HG02943 (cell line): ENCODE results near the gene SNX9.
"Not testable (repeated sequence)": the region's sequence is repeated elsewhere in the genome, so short reads cannot be mapped to it uniquely, and the experiment has no call there.

Experiments used
- ATAC-seq: cut with Tn5 transposase; IDR thresholded peaks from one replicate; pipeline ENCODE4 v1.9.1; 2021; ENCODE audit warnings: mild to moderate bottlenecking, low read depth, moderate library complexity; ENCODE audit not compliant: unreplicated experiment

The SNX9 gene

GRCh38 chr6:157853902-157854502, 31.0 kb downstream of the SNX9 start:
- no peak for ATAC-seq

DNA sequence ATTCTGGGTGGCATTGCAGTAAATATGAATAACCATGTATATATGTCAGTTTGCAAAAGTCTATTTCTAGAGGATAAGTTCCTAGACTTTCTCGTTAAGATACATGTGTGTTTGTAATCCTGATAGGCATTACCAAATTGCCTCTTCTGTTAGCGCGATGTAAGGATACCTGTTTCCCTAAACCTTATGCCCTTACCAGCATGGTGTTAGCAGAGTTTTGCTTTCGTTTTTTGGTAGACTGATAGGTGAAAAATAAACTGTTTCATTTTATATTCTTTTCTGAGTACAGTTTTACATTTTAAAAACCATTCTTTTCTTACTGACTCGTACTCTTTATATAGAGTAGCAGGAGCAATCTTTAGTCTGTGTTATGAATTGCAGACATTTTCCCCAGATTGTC, 32.3 kb downstream of the SNX9 start:
- ATAC-seq = no peak

GRCh38 chr6:157855804-157856203, 32.8 kb downstream of the SNX9 start:
- ATAC-seq = not testable (repeated sequence)

- not testable (repeated sequence) for ATAC-seq
These were observed 35.6 kb downstream of the SNX9 start for GRCh38 chr6:157858664-157859063.

DNA sequence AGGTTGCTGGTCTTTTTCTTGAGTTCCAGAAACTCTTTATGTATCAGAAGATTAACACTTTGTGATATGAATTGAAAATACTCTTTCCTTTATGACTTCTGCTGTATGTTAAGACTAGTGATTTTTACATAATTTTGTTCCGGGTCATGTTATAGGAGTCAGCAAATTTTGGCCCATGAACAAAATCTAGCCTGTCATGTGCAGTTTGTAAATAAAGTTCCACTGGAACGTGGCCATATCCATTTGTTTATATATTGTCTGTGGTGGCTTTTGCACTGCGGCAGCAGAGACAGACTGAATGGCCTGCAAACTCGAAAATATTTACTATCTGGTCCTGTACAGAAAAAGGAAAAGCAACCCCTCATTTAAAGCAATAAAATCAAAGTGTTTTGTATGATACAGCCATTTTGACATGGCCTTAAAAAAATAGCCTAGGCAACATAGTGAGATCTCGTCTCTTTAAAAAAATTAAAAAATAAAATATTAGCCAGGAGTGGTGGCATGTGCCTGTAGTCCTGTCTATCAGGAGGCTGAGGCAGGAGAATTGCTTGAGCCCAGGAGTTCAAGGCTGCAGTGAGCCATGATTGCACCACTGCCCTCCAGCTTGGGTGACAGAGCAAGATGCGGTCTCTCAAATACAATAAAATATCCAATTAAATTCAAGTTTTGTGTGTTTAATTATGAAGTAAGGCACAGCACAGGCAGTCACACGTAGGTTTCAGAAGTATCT, 36.9 kb downstream of the SNX9 start:
- ATAC-seq = no peak

DNA sequence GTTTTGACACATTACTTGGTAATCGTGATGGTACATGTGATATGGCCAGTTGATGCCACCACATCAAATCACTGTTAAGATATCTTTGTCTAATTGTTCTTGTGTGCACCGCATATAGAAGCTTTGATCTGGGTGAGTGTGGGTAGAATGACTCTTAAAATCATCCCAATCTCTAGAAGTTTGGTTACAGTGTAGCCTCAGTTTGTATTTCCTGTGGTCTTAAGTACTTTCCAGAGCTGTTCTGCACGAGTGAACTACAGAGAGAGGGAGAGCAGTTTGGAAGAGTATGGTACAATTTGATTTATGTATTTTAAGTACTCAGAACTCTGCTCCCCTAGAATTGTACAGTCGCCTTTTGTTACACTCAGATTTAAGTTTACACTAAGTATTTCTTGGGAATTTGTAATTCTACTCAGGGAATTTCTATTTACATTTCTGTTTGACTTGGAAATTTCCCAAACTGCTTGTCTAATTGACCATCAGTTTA, 37.5 kb downstream of the SNX9 start:
- ATAC-seq = no peak

DNA sequence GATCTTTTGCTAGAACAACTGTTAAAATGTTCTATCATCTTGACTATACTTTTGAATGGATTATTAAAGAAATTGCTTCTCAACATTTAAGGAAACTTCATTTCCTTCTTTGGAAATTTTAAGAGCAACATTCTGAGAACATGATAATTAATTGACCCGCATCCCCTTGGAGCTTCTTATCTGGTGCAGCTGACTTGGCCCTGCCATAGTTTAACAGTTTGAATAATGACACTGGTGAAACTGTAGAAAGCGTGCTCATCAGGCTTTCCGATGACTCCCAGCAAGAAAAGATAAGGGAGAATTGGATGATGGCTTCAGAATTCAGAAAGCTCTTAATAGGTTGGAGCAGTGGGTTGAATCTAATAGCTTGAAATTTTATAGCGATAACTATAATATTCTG, 38.1 kb downstream of the SNX9 start:
- ATAC-seq = no peak

- ATAC-seq = no peak
These were observed 38.8 kb downstream of the SNX9 start for GRCh38 chr6:157861814-157862213.

- no peak for ATAC-seq
These were observed 39.7 kb downstream of the SNX9 start for GRCh38 chr6:157862706-157863105.

DNA sequence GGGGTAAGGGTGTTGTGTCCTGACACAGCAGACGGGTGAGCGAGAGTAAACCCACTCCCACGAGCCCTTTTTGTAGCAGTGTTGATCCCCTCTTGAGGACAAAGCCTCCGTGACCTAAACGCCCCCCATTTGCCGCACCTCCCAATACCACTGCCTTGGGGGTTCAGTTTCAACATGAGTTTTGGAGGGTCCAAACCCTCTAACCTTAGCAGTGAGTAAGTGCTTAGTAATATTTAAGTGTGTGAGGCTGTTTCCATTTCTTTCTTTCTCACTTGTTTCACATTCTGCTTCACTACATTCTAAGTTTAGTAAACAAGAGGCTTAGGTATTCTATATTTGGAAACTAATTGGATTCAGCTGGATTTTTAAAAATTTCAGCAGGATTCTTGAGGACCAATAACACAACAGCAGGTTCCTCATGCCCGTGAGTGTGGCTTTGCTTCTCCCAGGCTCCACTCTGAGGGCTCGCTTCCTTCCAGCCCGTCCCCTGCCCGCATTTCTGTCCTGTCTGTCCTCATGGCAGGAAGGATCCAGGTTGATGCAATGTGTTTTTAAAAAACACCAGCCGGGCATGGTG, 41.2 kb downstream of the SNX9 start:
- ATAC-seq = no peak

- ATAC-seq = no peak
These were observed 42.2 kb downstream of the SNX9 start for GRCh38 chr6:157865249-157865648.

GRCh38 chr6:157867155-157867559, 44.1 kb downstream of the SNX9 start:
- no peak for ATAC-seq

DNA sequence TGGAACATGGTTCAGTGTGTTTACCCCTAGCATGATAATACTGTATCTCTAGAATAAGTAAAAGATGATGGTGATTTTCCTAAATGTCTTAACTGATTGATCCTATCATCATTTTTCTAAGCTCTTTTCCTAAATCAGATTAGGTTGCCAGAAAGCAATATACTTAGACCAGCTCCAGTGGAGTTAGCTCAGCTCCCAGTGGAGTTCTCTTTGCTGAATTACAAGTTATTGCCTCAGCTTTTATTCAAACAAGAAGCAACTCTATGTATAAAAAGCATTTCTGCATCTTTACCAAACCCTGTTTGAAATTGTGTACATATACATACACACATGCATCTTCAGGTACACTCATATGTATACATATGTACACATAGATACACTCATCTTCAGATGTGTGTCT, 44.9 kb downstream of the SNX9 start:
- ATAC-seq = no peak

DNA sequence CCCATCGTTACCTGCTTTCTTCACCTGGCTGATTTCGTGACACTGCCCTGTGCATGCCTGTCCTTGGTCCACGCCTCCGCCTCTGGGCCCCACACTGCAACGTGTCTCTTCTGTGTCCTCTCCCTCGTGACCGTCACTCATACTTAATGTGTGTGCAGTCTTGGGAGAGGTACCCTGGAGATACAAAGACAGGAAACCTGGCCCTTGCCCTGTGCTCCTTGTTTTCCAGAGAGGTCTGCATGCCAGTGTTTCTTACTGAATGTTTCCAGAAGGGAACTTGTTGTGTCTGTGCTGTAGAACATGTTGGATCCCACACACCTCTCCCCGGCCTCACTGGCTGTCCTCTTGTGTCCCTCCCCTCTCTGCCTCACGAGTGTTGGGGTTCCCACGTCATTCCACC, 45.8 kb downstream of the SNX9 start:
- ATAC-seq = no peak

DNA sequence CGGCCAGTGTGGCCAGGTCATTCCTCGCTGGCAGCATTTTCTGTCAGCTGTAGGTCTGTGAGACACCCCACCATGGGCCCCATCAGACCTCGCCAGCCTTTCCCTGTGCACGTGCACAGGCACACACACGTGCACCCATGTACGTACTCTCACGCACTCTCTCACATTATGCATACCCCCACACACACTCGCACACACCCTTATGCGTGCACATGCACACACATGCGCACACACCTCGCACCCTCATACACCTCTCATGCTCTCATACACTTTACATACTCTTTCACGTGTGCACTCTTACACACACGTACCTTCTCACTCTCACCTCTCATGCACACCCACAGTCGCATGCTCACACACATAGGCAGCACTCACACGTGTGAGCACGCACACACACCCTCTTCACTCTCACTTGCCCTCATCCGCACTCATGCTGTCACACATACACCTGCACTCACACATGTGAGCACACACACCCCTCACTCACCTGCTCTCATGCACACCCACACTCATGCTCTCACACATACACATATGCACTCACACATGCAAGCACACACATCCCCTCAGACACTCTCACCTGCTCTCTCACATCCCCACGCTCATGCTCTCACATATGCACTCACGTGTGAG, 46.7 kb downstream of the SNX9 start:
- no peak for ATAC-seq

DNA sequence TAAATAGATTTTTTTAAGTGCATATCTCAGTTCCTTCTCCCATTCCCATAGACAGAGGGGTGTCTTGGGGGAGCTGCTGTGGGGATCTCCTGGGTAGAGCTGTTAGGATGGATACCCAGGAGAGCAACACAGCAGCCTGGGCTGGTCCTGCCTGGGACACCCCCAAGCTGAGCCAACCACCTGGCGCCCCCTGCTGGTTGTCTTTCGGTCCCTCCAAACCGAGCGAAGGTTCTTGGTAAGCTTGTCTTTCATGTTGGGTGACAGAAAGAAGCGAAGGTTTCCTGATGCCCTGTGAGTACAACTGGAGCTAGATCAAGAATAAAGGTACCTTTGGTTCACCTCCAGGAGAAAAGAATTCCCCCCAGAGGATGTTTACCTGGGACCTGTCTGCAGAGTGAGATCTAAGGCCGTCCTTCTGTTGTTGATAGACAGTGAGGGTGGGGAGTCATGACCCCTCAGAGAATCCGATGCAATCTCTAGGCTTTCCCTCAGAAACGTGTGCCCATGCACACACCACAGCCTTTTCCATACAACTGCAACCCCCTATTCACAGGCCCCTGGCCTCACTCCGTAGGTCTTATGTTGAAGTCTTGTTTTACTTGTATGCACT, 50.8 kb downstream of the SNX9 start:
- ATAC-seq = no peak

DNA sequence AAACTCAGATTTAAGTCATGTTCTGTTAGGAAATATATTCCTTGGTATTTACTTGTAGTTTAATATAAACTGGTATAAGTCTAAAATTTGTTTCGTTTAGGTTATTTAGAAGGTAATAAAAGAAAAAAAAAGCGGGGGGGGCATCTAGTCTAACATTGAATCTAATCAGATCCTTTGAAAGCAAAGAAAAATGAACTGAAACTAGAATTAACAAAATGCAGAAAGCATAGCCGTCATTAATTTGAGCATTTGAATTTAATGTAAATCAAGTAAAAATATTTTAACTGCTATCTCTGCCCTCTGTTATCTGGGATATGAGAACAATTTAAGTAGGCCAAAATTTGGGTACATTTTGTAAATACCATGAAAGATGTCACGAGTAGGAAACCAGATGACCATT, 54.1 kb downstream of the SNX9 start:
- ATAC-seq = no peak

GRCh38 chr6:157877573-157878438, 54.8 kb downstream of the SNX9 start:
- no peak for ATAC-seq

- ATAC-seq = peak; percentile 71
These were observed 56.2 kb downstream of the SNX9 start for GRCh38 chr6:157879034-157879872.
